Natural killer cell treated with Interleukin-12 subunit alpha and Interleukin-12 subunit beta and Interleukin-15 and Interleukin-18, amount 100 ng/mL, for 72 hours (primary cell): ENCODE measurements around the gene FOXN1. TPM values are rescaled to one million over a fixed set of nuclear protein-coding genes. Genes with fewer than 3 reads are reported as not detected.

ENCODE experiments used
- ATAC-seq, 2 donors: fragments of 150-1000 bp; cut with Tn5 transposase in 1 of 2; sonication (Bioruptor Pico), chemical (Tn5 transposase) in 1 of 2; 2 replicates each; pipeline ENCODE4 v1.10.0; 2021
- DNase-seq: peaks from one replicate; pipeline ENCODE4 v3.0.0; 2022; ENCODE audit warnings: low spot score
- H3K27ac Mint-ChIP-seq, 2 donors: 1 replicate in 1 of 2; 2 replicates in 1 of 2; pipeline ENCODE4 v1.8.0; 2022; ENCODE audit warnings: mixed read lengths in 2 of 2, mild to moderate bottlenecking in 1 of 2, moderate library complexity in 1 of 2
- H3K27me3 Mint-ChIP-seq, 2 donors: 1 replicate in 1 of 2; 2 replicates in 1 of 2; pipeline ENCODE4 v1.8.0; 2022; ENCODE audit warnings: mixed read lengths in 2 of 2
- H3K36me3 Mint-ChIP-seq: one replicate; pipeline ENCODE4 v1.8.0; 2022; ENCODE audit warnings: mixed read lengths
- H3K4me1 Mint-ChIP-seq, 2 donors: 1 replicate in 1 of 2; 2 replicates in 1 of 2; pipeline ENCODE4 v1.8.0; 2022; ENCODE audit warnings: low read depth in 2 of 2, mixed read lengths in 2 of 2, mild to moderate bottlenecking in 1 of 2
- H3K4me3 Mint-ChIP-seq: one replicate; pipeline ENCODE4 v1.8.0; 2022; ENCODE audit warnings: mixed read lengths
- H3K9me3 Mint-ChIP-seq: 2 replicates; pipeline ENCODE4 v1.8.0; 2022; ENCODE audit warnings: mixed read lengths
- total RNA-seq, 2 donors: library from RNA; stranded (reverse); gene quantifications; one replicate each; pipeline ENCODE4 v1.2.3, GENCODE V29; 2022

FOXN1 gene
- total RNA-seq, 2 donors from 2014 or later, result not detected

- Mint-ChIP-seq H3K36me3 (peaks cover 10% of the 10 kb centered on the region), H3K4me3 (peak overlapping the region; percentile 63), H3K27me3 (no peaks in the 10 kb centered on the region), H3K9me3 (no peaks in the 10 kb centered on the region), H3K4me1 (peaks cover 13 to 34% of the 10 kb centered on the region in 2 donors), H3K27ac (peak overlapping the region in 1 of 2 donors; percentile 30)
- DNase-seq, result no peak
- no peak for ATAC-seq
Observed at GRCh38 chr17:28578246-28579195, 72.4 kb downstream of the FOXN1 start.

GRCh38 chr17:28579526-28579925 lies 73.4 kb downstream of the FOXN1 start:
- Mint-ChIP-seq H3K9me3 (no peaks in the 10 kb centered on the region), H3K27me3 (no peaks in the 10 kb centered on the region), H3K4me3 (peak overlapping the region; percentile 63), H3K4me1 (peaks cover 10 to 34% of the 10 kb centered on the region in 2 donors), H3K27ac (peak overlapping the region in 1 of 2 donors; percentile 30), H3K36me3 (peaks cover 10% of the 10 kb centered on the region)
- no peak for DNase-seq
- peak in 1 of 2 donors; percentile 52 for ATAC-seq

DNA sequence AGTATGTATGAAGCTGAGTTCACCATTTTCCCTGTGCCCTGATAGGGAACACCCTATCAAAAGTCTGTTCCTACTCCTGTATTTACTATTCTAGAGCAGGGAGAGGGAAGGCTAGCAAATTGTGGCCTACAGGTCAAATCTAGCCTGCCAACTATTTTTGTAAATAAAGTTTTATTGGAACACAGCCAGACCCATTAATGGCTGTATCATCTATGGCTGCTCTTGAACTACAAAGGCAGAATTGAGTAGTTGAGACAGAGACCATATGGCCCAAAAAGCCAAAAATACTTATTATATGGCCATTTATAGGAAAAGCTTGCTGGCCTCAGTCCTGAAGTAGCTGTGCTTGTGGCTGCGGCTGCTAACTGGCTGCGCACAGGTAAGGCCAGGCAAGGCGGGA lies 74.8 kb downstream of the FOXN1 start:
- no peak for ATAC-seq
- H3K27me3 Mint-ChIP-seq, result no peaks in the 10 kb centered on the region
- H3K36me3 Mint-ChIP-seq, result peaks cover 14% of the 10 kb centered on the region
- H3K27ac Mint-ChIP-seq, result no peak overlapping the region
- no peak overlapping the region for H3K4me3 Mint-ChIP-seq
- no peak for DNase-seq
- H3K4me1 Mint-ChIP-seq, result peaks cover 9 to 32% of the 10 kb centered on the region in 2 donors
- H3K9me3 Mint-ChIP-seq, result no peaks in the 10 kb centered on the region

GRCh38 chr17:28582513-28582912 lies 76.4 kb downstream of the FOXN1 start:
- ATAC-seq (no peak), DNase-seq (no peak)
- Mint-ChIP-seq H3K27me3 (no peaks in the 10 kb centered on the region), H3K36me3 (peaks cover 15% of the 10 kb centered on the region), H3K9me3 (no peaks in the 10 kb centered on the region), H3K4me3 (no peak overlapping the region), H3K4me1 (peaks cover 0 to 19% of the 10 kb centered on the region in 2 donors), H3K27ac (no peak overlapping the region)

- DNase-seq (no peak), ATAC-seq (no peak)
- no peak overlapping the region for H3K4me3 Mint-ChIP-seq
- H3K4me1 Mint-ChIP-seq, result peaks cover 0 to 14% of the 10 kb centered on the region in 2 donors
- H3K9me3 Mint-ChIP-seq, result no peaks in the 10 kb centered on the region
- H3K36me3 Mint-ChIP-seq, result peaks cover 11% of the 10 kb centered on the region
- no peak overlapping the region for H3K27ac Mint-ChIP-seq
- no peaks in the 10 kb centered on the region for H3K27me3 Mint-ChIP-seq
Observed at GRCh38 chr17:28584434-28584833, 78.3 kb downstream of the FOXN1 start.

DNA sequence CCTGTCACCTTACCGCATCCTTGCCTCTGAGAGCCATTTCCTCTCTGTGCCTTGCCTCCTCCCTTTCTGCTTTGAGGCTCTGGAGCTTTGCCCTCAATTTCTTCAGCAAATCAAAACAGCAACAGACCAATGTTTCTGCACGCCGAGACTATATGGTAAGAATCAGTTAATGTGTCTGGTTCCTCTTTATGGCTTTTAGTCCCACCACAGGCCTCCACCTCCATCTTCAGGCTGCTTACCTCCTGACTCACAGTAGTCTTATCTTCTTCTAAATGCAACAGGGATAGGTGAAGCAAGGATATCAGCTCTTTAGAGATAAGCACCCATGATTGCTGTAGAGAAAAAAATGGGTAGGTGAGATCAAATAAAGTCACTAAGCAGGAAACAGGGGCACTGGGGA lies 79.7 kb downstream of the FOXN1 start:
- no peak for DNase-seq
- Mint-ChIP-seq H3K36me3 (peaks cover 5% of the 10 kb centered on the region), H3K27me3 (no peaks in the 10 kb centered on the region), H3K4me3 (no peak overlapping the region), H3K9me3 (no peaks in the 10 kb centered on the region), H3K4me1 (peaks cover 0 to under 1% of the 10 kb centered on the region in 2 donors), H3K27ac (no peak overlapping the region)
- no peak for ATAC-seq

Other genes starting within 250 kb of the FOXN1 start
- 10 to 100 TPM; 30.7 to 60.4 TPM for gene TMEM97, start 187.1 kb upstream of the FOXN1 start, total RNA-seq
- 10 to 100 TPM; 17.7 to 18.2 TPM for gene IFT20, start 170.9 kb upstream of the FOXN1 start, total RNA-seq
- 10 to 100 TPM; 20.4 to 24.9 TPM for gene TNFAIP1, start 170.6 kb upstream of the FOXN1 start, total RNA-seq
- gene POLDIP2, start 148.8 kb upstream of the FOXN1 start, total RNA-seq, result 100 to 1,000 TPM in 1 of 2 donors, 10 to 100 TPM in 1; 74.9 to 122 TPM
- gene SEBOX, start 141.1 kb upstream of the FOXN1 start, total RNA-seq, result not detected
- 1 to 10 TPM in 1 of 2 donors, under 1 TPM in 1; 0.52 to 1.3 TPM for gene VTN, start 136.0 kb upstream of the FOXN1 start, total RNA-seq
- 10 to 100 TPM; 29.4 to 46.2 TPM for gene SARM1, start 134.7 kb upstream of the FOXN1 start, total RNA-seq
- 1 to 10 TPM; 3.2 to 8.1 TPM for gene SLC46A1, start 100.1 kb upstream of the FOXN1 start, total RNA-seq
- not detected for gene SLC13A2, start 32.7 kb upstream of the FOXN1 start, total RNA-seq
- gene UNC119, start 46.3 kb downstream of the FOXN1 start, total RNA-seq, result 100 to 1,000 TPM; 104 to 135 TPM
- gene PIGS, start 65.2 kb downstream of the FOXN1 start, total RNA-seq, result 10 to 100 TPM; 74.9 to 93.2 TPM
- gene ALDOC, start 70.5 kb downstream of the FOXN1 start, total RNA-seq, result 100 to 1,000 TPM in 1 of 2 donors, 10 to 100 TPM in 1; 36.8 to 164 TPM
- gene SPAG5, start 92.7 kb downstream of the FOXN1 start, total RNA-seq, result 100 to 1,000 TPM in 1 of 2 donors, 10 to 100 TPM in 1; 80.7 to 198 TPM
- gene RSKR, start 107.8 kb downstream of the FOXN1 start, total RNA-seq, result 100 to 1,000 TPM in 1 of 2 donors, 10 to 100 TPM in 1; 34.4 to 108 TPM
- gene BLTP2, start 138.8 kb downstream of the FOXN1 start, total RNA-seq, result 100 to 1,000 TPM; 184 to 422 TPM
- 10 to 100 TPM; 36.1 to 65.2 TPM for gene SDF2, start 155.6 kb downstream of the FOXN1 start, total RNA-seq
- 100 to 1,000 TPM; 118 to 133 TPM for gene SUPT6H, start 155.9 kb downstream of the FOXN1 start, total RNA-seq
- gene PROCA1, start 205.5 kb downstream of the FOXN1 start, total RNA-seq, result 1 to 10 TPM; 3.7 to 4.6 TPM
- 10 to 100 TPM in 1 of 2 donors, 1 to 10 TPM in 1; 8.5 to 25.7 TPM for gene RAB34, start 211.5 kb downstream of the FOXN1 start, total RNA-seq
- gene RPL23A, start 213.6 kb downstream of the FOXN1 start, total RNA-seq, result 1,000 to 10,000 TPM; 1,264 to 1,439 TPM
- 1 to 10 TPM; 1.5 to 9.7 TPM for gene TLCD1, start 219.9 kb downstream of the FOXN1 start, total RNA-seq
- 10 to 100 TPM in 1 of 2 donors, 1 to 10 TPM in 1; 3.2 to 10.2 TPM for gene NEK8, start 222.4 kb downstream of the FOXN1 start, total RNA-seq
- gene TRAF4, start 237.7 kb downstream of the FOXN1 start, total RNA-seq, result 100 to 1,000 TPM in 1 of 2 donors, 10 to 100 TPM in 1; 59.7 to 186 TPM